ENCODE measurements around the gene TRAPPC3. TPM values are rescaled to one million over a fixed set of nuclear protein-coding genes. Genes with fewer than 3 reads are reported as not detected.

TRAPPC3 gene
- total RNA-seq, 2 experiments from 2014 or later: 50.3 to 60.4 TPM

GRCh38 chr1:36182734-36183133, 33.4 kb upstream of the TRAPPC3 start:
- peaks cover under 1% of the 10 kb centered on the region for H3K4me1 ChIP-seq (ENCODE audit: insufficient read depth, low read length, poor library complexity, severe bottlenecking)
- H3K9me3 ChIP-seq (ENCODE audit: low read length): no peaks in the 10 kb centered on the region
- H4K20me1 ChIP-seq (ENCODE audit: insufficient read depth, low read length): no peaks in the 10 kb centered on the region
- CTCF ChIA-PET (ENCODE audit: unreplicated experiment): interaction anchor here (0.8 kb wide), 1 partner anchor 48 kb away, joined by 3 read pairs; no protein-coding TSS in a partner anchor
- DNase-seq (ENCODE audit: low spot score): no peak
- intact Hi-C loops (cut with micrococcal nuclease; ENCODE audit: unreplicated experiment): no loop called here
- no peak overlapping the region for H3K27ac ChIP-seq (ENCODE audit: low read depth, low read length, poor library complexity, severe bottlenecking)
- H3K4me2 ChIP-seq (ENCODE audit: low read length): no peak overlapping the region
- no TSS peak for BruUV-seq (replicated peaks)
- TF ChIP-seq, protein P1, sequence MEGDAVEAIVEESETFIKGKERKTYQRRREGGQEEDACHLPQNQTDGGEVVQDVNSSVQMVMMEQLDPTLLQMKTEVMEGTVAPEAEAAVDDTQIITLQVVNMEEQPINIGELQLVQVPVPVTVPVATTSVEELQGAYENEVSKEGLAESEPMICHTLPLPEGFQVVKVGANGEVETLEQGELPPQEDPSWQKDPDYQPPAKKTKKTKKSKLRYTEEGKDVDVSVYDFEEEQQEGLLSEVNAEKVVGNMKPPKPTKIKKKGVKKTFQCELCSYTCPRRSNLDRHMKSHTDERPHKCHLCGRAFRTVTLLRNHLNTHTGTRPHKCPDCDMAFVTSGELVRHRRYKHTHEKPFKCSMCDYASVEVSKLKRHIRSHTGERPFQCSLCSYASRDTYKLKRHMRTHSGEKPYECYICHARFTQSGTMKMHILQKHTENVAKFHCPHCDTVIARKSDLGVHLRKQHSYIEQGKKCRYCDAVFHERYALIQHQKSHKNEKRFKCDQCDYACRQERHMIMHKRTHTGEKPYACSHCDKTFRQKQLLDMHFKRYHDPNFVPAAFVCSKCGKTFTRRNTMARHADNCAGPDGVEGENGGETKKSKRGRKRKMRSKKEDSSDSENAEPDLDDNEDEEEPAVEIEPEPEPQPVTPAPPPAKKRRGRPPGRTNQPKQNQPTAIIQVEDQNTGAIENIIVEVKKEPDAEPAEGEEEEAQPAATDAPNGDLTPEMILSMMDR (conservative IDR thresholded peaks at IDR 0.05; ENCODE audit: low read length): no peak
- no peak for TF ChIP-seq EZH2phosphoT487 (IDR thresholded peaks at IDR 0.05; ENCODE audit: borderline replicate concordance, low read depth, low read length)
- POLR2A ChIA-PET: interaction anchor here (0.7 to 1.8 kb wide), 3 partner anchors 12 to 534 kb away, joined by 3 to 6 read pairs (median 5); no protein-coding TSS in a partner anchor
- H3K9me2 ChIP-seq (ENCODE audit: insufficient read depth, low read length): no peaks in the 10 kb centered on the region
- no peak overlapping the region for H2AFZ ChIP-seq (ENCODE audit: low read length)
- H3K36me3 ChIP-seq (ENCODE audit: insufficient read depth, low read length): peaks cover 41% of the 10 kb centered on the region
- no peak overlapping the region for H3K4me3 ChIP-seq (ENCODE audit: low read depth, low read length, poor library complexity, severe bottlenecking)
- H3K79me2 ChIP-seq (ENCODE audit: insufficient read depth, low read depth, low read length): no peaks in the 10 kb centered on the region

DNA sequence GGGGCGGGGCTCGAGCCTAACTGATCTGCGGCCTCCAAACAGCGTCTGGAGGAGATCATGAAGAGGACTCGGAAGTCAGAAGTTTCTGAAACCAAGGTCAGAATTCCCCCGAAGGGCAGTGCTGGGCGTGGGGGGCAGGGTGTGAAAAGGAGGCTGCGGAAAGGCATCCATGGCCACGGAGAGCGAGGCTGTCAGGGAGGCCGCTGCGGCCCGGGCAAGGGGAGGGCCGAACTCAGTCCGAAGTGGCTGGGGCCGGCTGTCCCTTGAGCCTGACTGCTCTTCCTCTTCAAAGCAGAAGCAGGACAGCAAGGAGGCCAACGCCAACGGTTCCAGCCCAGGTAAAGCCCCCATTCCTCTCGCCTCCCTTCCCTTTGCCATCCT, 29.9 kb upstream of the TRAPPC3 start:
- peaks cover 15% of the 10 kb centered on the region for H3K4me1 ChIP-seq (ENCODE audit: insufficient read depth, low read length, poor library complexity, severe bottlenecking)
- no peak overlapping the region for H3K4me3 ChIP-seq (ENCODE audit: low read depth, low read length, poor library complexity, severe bottlenecking)
- no peak for TF ChIP-seq EZH2phosphoT487 (IDR thresholded peaks at IDR 0.05; ENCODE audit: borderline replicate concordance, low read depth, low read length)
- TF ChIP-seq, protein P1 (conservative IDR thresholded peaks at IDR 0.05; ENCODE audit: low read length): no peak
- H3K36me3 ChIP-seq (ENCODE audit: insufficient read depth, low read length): peaks cover 73% of the 10 kb centered on the region
- no peak overlapping the region for H3K27ac ChIP-seq (ENCODE audit: low read depth, low read length, poor library complexity, severe bottlenecking)
- H4K20me1 ChIP-seq (ENCODE audit: insufficient read depth, low read length): no peaks in the 10 kb centered on the region
- H3K9me3 ChIP-seq (ENCODE audit: low read length): no peaks in the 10 kb centered on the region
- no peaks in the 10 kb centered on the region for H3K79me2 ChIP-seq (ENCODE audit: insufficient read depth, low read depth, low read length)
- intact Hi-C loops (cut with micrococcal nuclease; ENCODE audit: unreplicated experiment): no loop called here
- H3K9me2 ChIP-seq (ENCODE audit: insufficient read depth, low read length): no peaks in the 10 kb centered on the region
- DNase-seq (ENCODE audit: low spot score): no peak
- H3K4me2 ChIP-seq (ENCODE audit: low read length): no peak overlapping the region
- POLR2A ChIA-PET: no interaction called here
- no TSS peak for BruUV-seq (replicated peaks)
- H2AFZ ChIP-seq (ENCODE audit: low read length): no peak overlapping the region
- CTCF ChIA-PET (ENCODE audit: unreplicated experiment): no interaction called here

DNA sequence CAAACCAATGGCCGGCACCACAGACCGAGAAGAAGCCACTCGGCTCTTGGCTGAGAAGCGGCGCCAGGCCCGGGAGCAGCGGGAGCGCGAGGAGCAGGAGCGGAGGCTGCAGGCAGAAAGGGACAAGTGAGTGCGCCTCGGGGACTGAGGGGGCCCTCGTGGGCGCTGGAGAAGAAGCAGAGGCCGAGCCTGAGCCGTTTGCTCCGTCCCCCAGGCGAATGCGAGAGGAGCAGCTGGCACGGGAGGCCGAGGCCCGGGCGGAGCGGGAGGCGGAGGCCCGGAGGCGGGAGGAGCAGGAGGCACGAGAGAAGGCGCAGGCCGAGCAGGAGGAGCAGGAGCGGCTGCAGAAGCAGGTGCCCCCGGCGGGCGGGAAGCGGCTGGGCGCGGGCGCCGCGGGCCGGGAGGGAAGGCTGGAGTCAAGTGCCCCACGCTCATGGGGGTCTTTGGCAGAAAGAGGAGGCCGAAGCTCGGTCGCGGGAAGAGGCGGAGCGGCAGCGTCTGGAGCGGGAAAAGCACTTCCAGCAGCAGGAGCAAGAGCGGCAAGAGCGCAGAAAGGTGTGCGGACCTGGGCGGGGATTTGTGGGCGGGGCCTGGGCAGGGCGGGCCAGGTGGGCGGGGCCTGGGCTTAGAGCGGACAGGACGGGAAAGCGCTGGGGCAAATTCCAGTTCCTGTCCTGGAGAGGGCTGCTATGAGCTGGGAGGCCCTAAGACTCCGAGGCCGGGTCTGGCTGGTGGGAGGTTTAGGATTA, 29.4 kb upstream of the TRAPPC3 start:
- no peak overlapping the region for H3K27ac ChIP-seq (ENCODE audit: low read depth, low read length, poor library complexity, severe bottlenecking)
- no peaks in the 10 kb centered on the region for H3K79me2 ChIP-seq (ENCODE audit: insufficient read depth, low read depth, low read length)
- no TSS peak for BruUV-seq (replicated peaks)
- H3K4me2 ChIP-seq (ENCODE audit: low read length): no peak overlapping the region
- DNase-seq (ENCODE audit: low spot score): no peak
- CTCF ChIA-PET (ENCODE audit: unreplicated experiment): no interaction called here
- H2AFZ ChIP-seq (ENCODE audit: low read length): no peak overlapping the region
- H3K4me3 ChIP-seq (ENCODE audit: low read depth, low read length, poor library complexity, severe bottlenecking): no peak overlapping the region
- H3K9me2 ChIP-seq (ENCODE audit: insufficient read depth, low read length): no peaks in the 10 kb centered on the region
- no peaks in the 10 kb centered on the region for H3K9me3 ChIP-seq (ENCODE audit: low read length)
- intact Hi-C loops (cut with micrococcal nuclease; ENCODE audit: unreplicated experiment): no loop called here
- peaks cover 17% of the 10 kb centered on the region for H3K4me1 ChIP-seq (ENCODE audit: insufficient read depth, low read length, poor library complexity, severe bottlenecking)
- POLR2A ChIA-PET: no interaction called here
- H3K36me3 ChIP-seq (ENCODE audit: insufficient read depth, low read length): peaks cover 78% of the 10 kb centered on the region
- H4K20me1 ChIP-seq (ENCODE audit: insufficient read depth, low read length): no peaks in the 10 kb centered on the region
- no peak for TF ChIP-seq EZH2phosphoT487 (IDR thresholded peaks at IDR 0.05; ENCODE audit: borderline replicate concordance, low read depth, low read length)
- TF ChIP-seq, protein P1 (conservative IDR thresholded peaks at IDR 0.05; ENCODE audit: low read length): no peak
